ENCODE data around the gene NAT9. TPM values are rescaled to one million over a fixed set of nuclear protein-coding genes. Genes with fewer than 3 reads are reported as not detected.

The NAT9 gene
- total RNA-seq, 1 experiment from 2014 or later, result 63.5 TPM

DNA sequence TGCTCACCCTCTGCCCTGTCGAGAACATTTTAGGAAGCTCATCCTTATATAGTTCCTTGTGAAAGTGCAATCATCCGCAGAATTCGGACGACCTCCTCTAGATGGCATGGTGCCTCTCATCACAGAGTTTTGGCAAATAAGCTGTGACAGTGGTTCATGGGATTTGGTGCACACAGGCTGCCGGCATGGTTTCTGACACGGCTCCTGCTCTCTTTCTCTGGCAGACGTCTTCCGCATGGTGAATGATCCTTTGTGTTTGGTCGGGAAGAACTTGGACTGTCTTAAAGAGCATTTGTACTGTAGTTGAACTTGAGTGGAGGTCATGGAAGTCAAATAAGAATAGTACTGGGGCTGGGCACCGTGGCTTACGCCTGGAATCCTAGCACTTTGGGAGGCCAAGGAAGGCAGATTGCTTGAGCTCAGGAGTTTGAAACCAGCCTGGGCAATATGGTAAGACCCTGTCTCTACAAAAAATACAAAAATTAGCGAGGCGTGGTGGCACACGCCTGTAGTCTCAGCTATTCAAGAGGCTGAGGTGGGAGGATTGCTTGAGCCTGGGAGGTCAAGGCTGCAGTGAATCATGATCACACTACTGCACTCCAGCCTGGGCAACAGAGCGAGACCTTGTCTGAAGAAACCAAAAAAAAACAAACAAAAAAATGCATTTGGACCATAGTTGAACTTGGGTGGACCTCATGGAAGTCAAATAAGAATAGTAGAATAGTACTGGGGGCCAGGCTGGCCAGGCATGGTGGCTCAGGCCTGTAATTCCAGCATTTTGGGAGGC is 34.7 kb upstream of the NAT9 start:
- H3K56ac ChIP-seq (ENCODE audit: insufficient read length, low read depth, low read length), result no peak overlapping the region
- no peak overlapping the region for H2BK120ac ChIP-seq (ENCODE audit: low read depth, low read length, poor library complexity, severe bottlenecking)
- Mint-ChIP-seq H3K4me3 (no peak overlapping the region), H3K36me3 (ENCODE audit: insufficient read depth in 1 of 3, low read depth in 3 of 3) (peaks cover 0 to 11% (median 3%) of the 10 kb centered on the region in 3 experiments; a peak in 2 of 7 replicates), H3K27me3 (ENCODE audit: low read depth) (peaks cover 16% of the 10 kb centered on the region), H3K4me1 (peaks cover 5 to 7% of the 10 kb centered on the region in 2 experiments; a peak in 3 of 4 replicates), H3K9me3 (no peaks in the 10 kb centered on the region), H3K27ac (no peak overlapping the region)
- no CpG with 5 or more reads among the region's 15 CpGs for WGBS (ENCODE audit: extremely low coverage, insufficient read length, low lambda C conversion rate)
- no peaks in the 10 kb centered on the region for H4K20me1 ChIP-seq (ENCODE audit: control insufficient read depth, insufficient read depth, insufficient read length)
- no peak overlapping the region for H2BK20ac ChIP-seq (ENCODE audit: low read depth, low read length, poor library complexity, severe bottlenecking)
- no peaks in the 10 kb centered on the region for H3K4me1 ChIP-seq (ENCODE audit: insufficient read depth, low read length)
- no peak overlapping the region for H3K4me2 ChIP-seq (ENCODE audit: insufficient read depth, insufficient read length, low read length)
- no peaks in the 10 kb centered on the region for H3K9me3 ChIP-seq (ENCODE audit: control insufficient read depth, low read depth, low read length)
- no peak overlapping the region for H2BK15ac ChIP-seq (ENCODE audit: low read depth, low read length)
- no peaks in the 10 kb centered on the region for H3K27me3 ChIP-seq (ENCODE audit: insufficient read depth, low read length)
- no peak overlapping the region for H3K18ac ChIP-seq (ENCODE audit: insufficient read length, low read depth, low read length)
- no peak overlapping the region for H4K91ac ChIP-seq (ENCODE audit: insufficient read length, low read depth, low read length)
- TF ChIP-seq CTCF (conservative IDR thresholded peaks at IDR 0.05), result no peak
- no peak overlapping the region for H3K23ac ChIP-seq (ENCODE audit: insufficient read length, low read depth, low read length)
- H3K9ac ChIP-seq (ENCODE audit: extremely low read depth, insufficient read length, low read length), result no peak overlapping the region
- no peak overlapping the region for H2AK5ac ChIP-seq (ENCODE audit: insufficient read length, low read length)
- H4K8ac ChIP-seq (replicated peaks; ENCODE audit: insufficient read length, low read depth, low read length), result no peak overlapping the region
- no peak overlapping the region for H3K4ac ChIP-seq (ENCODE audit: low read depth, low read length)
- no peaks in the 10 kb centered on the region for H3K23me2 ChIP-seq (ENCODE audit: insufficient read length, low read depth, low read length, poor library complexity, severe bottlenecking)
- no peak overlapping the region for H2AFZ ChIP-seq (ENCODE audit: low read length)
- no peak overlapping the region for H3K27ac ChIP-seq (ENCODE audit: insufficient read length, low read depth, low read length)
- H3T11ph ChIP-seq (ENCODE audit: low read length), result no peak overlapping the region
- DNase-seq, result no peak
- H4K5ac ChIP-seq (ENCODE audit: insufficient read length, low read depth, low read length), result no peak overlapping the region
- no peaks in the 10 kb centered on the region for H3K79me1 ChIP-seq (ENCODE audit: insufficient read depth, low read depth, low read length, poor library complexity, severe bottlenecking)
- no peak overlapping the region for H2BK12ac ChIP-seq (ENCODE audit: insufficient read length, low read depth, low read length)
- H3K79me2 ChIP-seq (ENCODE audit: insufficient read depth, low read length), result no peaks in the 10 kb centered on the region
- no peak overlapping the region for H3K14ac ChIP-seq (ENCODE audit: insufficient read depth, low read length)
- H2BK5ac ChIP-seq (ENCODE audit: insufficient read length, low read length), result no peak overlapping the region
